ENCODE results near the gene KCNQ1.

DNA sequence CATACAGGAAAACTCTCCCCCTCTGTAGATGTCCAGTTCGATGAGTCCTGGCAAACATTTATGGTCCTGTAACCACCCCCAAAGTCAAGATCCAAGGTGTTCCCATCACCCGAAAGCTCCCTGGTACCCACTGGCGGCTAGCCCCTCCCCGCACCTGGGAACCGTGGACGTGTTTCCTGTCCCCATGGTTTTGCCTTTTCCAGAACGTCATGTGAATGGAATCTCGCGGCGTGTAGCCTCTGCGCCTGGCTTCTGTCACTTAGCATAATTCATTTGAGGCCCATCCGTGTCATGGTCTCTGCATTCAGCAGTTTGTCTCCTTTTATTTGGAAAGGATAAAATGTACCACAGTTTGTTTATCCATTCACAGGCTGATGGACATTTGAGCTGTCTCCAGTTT is 106.3 kb downstream of the KCNQ1 start:
- TF ChIP-seq CTCF (IDR thresholded peaks at IDR 0.05; ENCODE audit: low read length) (no peak), EZH2 (IDR thresholded peaks at IDR 0.05; ENCODE audit: borderline replicate concordance, low read length) (no peak)
